Gastrocnemius medialis (tissue), 4 donors: Measurements from ENCODE around the gene SQSTM1.

Experiments used
- CTCF ChIP-seq, 5 experiments: fragments of 450-650 bp in 3 of 5; fragments of 200-600 bp in 2 of 5; sonication (generic) in 2 of 5; IDR thresholded peaks in 4 of 5; conservative IDR thresholded peaks in 1 of 5; 1 replicate in 4 of 5; 2 replicates in 1 of 5; pipeline ENCODE4 v1.5.1; 2016 to 2019; ENCODE audit warnings: antibody characterized with exemption in 5 of 5, mild to moderate bottlenecking in 3 of 5, moderate library complexity in 3 of 5
- POLR2A ChIP-seq, 2 donors: fragments of 450-650 bp; IDR thresholded peaks; one replicate each; pipeline ENCODE4 v1.6.1; 2017; ENCODE audit warnings: antibody characterized with exemption in 2 of 2, mild to moderate bottlenecking in 2 of 2, moderate library complexity in 2 of 2

GRCh38 chr5:179860301-179860700 lies 39.6 kb downstream of the SQSTM1 start:
- TF ChIP-seq CTCF (IDR thresholded peaks at IDR 0.05 in 4 of 5, conservative IDR thresholded peaks at IDR 0.05 in 1 of 5) (no peak), POLR2A (IDR thresholded peaks at IDR 0.05) (no peak)
